ENCODE measurements around the gene CYP39A1.

DNA sequence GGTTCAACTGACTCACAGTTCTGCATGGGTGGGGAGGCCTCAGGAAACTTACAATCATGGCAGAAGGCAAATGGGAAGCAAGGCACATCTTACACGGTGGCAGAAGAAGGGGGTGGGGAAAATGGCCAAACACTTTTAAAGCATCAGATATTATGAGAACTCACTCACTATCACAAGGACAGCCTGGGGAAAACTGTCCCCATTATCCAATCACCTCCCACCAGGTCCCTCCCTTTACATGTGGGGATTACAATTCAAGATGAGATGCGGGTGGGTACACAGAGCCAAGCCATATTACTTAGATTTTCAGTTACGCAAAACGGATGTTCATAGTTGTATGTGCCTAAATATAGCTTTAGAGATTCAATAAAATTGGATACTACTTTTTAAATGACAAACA is 25.6 kb downstream of the CYP39A1 start:
- TF ChIP-seq, protein P1, sequence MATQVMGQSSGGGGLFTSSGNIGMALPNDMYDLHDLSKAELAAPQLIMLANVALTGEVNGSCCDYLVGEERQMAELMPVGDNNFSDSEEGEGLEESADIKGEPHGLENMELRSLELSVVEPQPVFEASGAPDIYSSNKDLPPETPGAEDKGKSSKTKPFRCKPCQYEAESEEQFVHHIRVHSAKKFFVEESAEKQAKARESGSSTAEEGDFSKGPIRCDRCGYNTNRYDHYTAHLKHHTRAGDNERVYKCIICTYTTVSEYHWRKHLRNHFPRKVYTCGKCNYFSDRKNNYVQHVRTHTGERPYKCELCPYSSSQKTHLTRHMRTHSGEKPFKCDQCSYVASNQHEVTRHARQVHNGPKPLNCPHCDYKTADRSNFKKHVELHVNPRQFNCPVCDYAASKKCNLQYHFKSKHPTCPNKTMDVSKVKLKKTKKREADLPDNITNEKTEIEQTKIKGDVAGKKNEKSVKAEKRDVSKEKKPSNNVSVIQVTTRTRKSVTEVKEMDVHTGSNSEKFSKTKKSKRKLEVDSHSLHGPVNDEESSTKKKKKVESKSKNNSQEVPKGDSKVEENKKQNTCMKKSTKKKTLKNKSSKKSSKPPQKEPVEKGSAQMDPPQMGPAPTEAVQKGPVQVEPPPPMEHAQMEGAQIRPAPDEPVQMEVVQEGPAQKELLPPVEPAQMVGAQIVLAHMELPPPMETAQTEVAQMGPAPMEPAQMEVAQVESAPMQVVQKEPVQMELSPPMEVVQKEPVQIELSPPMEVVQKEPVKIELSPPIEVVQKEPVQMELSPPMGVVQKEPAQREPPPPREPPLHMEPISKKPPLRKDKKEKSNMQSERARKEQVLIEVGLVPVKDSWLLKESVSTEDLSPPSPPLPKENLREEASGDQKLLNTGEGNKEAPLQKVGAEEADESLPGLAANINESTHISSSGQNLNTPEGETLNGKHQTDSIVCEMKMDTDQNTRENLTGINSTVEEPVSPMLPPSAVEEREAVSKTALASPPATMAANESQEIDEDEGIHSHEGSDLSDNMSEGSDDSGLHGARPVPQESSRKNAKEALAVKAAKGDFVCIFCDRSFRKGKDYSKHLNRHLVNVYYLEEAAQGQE (IDR thresholded peaks at IDR 0.05; ENCODE audit: insufficient replicate concordance, low read depth) = no peak
- TF ChIP-seq, protein P2, sequence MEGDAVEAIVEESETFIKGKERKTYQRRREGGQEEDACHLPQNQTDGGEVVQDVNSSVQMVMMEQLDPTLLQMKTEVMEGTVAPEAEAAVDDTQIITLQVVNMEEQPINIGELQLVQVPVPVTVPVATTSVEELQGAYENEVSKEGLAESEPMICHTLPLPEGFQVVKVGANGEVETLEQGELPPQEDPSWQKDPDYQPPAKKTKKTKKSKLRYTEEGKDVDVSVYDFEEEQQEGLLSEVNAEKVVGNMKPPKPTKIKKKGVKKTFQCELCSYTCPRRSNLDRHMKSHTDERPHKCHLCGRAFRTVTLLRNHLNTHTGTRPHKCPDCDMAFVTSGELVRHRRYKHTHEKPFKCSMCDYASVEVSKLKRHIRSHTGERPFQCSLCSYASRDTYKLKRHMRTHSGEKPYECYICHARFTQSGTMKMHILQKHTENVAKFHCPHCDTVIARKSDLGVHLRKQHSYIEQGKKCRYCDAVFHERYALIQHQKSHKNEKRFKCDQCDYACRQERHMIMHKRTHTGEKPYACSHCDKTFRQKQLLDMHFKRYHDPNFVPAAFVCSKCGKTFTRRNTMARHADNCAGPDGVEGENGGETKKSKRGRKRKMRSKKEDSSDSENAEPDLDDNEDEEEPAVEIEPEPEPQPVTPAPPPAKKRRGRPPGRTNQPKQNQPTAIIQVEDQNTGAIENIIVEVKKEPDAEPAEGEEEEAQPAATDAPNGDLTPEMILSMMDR (IDR thresholded peaks at IDR 0.05; ENCODE audit: insufficient read depth, low read length) = no peak
- no peak for TF ChIP-seq POLR2AphosphoS5 (IDR thresholded peaks at IDR 0.05; ENCODE audit: low read depth)

Measured in HL-60 (cell line).